ENCODE data around the gene PLBD1. TPM values are rescaled to one million over a fixed set of nuclear protein-coding genes. Genes with fewer than 3 reads are reported as not detected.

Gene PLBD1
- total RNA-seq, 1 experiment from 2014 or later = 49.6 TPM

DNA sequence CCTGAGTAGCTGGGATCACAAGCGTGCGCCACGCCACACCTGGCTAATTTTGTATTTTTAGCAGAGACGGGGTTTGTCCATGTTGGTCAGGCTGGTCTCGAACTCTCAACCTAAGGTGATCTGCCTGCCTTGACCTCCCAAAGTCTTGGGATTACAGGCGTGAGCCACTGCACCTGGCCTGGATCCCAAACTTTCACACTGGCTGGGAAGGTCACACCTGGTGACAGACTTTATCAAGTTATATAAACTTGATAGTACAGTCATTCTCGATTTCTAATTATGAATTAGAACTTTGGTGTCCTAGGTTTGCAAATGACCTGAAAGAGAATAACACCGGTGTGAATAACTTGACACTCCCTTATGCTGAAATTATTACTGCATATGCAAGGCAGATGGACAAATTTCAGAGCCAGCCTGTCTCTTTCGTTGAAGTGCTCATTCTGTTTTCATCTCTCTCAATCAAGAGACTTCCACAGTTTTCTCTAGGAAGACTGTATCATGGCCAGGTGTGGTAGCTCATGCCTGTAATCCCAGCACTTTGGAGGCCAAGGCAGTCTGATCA lies 5.9 kb downstream of the PLBD1 start (continued):
- TF ChIP-seq, protein P1, sequence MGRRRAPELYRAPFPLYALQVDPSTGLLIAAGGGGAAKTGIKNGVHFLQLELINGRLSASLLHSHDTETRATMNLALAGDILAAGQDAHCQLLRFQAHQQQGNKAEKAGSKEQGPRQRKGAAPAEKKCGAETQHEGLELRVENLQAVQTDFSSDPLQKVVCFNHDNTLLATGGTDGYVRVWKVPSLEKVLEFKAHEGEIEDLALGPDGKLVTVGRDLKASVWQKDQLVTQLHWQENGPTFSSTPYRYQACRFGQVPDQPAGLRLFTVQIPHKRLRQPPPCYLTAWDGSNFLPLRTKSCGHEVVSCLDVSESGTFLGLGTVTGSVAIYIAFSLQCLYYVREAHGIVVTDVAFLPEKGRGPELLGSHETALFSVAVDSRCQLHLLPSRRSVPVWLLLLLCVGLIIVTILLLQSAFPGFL (CRISPR knock-in tag; IDR thresholded peaks at IDR 0.05; ENCODE audit: borderline replicate concordance) = no peak

DNA sequence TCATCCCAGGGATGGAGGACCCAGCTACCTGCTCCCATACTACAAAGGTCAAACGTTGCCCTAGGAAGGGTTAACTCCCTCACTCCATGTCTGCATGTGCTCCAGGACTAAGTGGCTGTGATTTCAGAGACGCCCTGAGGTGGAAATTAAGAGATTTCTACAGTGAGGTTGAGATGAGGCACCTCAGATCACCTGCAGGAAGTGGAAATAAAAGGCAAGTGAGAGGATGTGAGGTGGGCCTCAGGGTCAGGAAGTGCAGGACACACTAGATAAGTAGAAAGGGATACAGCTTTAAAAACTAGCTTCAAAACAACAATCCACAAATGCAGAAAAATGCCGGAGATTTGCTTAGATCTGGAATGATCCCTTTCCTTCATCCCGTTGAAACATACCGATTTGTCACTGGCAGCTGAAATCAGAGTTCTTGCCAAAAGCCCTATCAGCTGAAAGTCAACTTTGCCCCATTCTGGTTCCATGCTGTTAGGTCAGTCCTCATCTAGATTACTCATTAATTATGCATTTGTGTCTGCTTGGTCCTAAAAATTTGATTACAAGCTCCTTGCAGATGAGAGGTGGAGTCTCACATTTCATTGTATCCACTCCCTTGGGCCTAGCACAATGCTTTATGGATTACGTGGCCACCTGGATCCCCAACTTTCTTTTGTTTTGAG lies 6.6 kb downstream of the PLBD1 start:
- Mint-ChIP-seq H3K27ac (no peak overlapping the region), H3K27me3 (ENCODE audit: low read depth) (no peaks in the 10 kb centered on the region), H3K36me3 (peaks cover 4% of the 10 kb centered on the region; the same call in 1 of the 2 replicates), H3K4me3 (no peak overlapping the region), H3K4me1 (peaks cover 14% of the 10 kb centered on the region), H3K9me3 (peaks cover 10% of the 10 kb centered on the region)
- ChIA-PET CTCF (no interaction called here), POLR2A (no interaction called here)
- ATAC-seq (no peak), DNase-seq (ENCODE audit: low spot score) (no peak)
- no peak for TF ChIP-seq RORB (CRISPR knock-in tag; IDR thresholded peaks at IDR 0.05)
- no peak for TF ChIP-seq KAT7 (CRISPR knock-in tag; IDR thresholded peaks at IDR 0.05; ENCODE audit: borderline replicate concordance)
- TF ChIP-seq, protein P2, sequence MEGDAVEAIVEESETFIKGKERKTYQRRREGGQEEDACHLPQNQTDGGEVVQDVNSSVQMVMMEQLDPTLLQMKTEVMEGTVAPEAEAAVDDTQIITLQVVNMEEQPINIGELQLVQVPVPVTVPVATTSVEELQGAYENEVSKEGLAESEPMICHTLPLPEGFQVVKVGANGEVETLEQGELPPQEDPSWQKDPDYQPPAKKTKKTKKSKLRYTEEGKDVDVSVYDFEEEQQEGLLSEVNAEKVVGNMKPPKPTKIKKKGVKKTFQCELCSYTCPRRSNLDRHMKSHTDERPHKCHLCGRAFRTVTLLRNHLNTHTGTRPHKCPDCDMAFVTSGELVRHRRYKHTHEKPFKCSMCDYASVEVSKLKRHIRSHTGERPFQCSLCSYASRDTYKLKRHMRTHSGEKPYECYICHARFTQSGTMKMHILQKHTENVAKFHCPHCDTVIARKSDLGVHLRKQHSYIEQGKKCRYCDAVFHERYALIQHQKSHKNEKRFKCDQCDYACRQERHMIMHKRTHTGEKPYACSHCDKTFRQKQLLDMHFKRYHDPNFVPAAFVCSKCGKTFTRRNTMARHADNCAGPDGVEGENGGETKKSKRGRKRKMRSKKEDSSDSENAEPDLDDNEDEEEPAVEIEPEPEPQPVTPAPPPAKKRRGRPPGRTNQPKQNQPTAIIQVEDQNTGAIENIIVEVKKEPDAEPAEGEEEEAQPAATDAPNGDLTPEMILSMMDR (IDR thresholded peaks at IDR 0.05) = no peak
- TF ChIP-seq, protein P3, sequence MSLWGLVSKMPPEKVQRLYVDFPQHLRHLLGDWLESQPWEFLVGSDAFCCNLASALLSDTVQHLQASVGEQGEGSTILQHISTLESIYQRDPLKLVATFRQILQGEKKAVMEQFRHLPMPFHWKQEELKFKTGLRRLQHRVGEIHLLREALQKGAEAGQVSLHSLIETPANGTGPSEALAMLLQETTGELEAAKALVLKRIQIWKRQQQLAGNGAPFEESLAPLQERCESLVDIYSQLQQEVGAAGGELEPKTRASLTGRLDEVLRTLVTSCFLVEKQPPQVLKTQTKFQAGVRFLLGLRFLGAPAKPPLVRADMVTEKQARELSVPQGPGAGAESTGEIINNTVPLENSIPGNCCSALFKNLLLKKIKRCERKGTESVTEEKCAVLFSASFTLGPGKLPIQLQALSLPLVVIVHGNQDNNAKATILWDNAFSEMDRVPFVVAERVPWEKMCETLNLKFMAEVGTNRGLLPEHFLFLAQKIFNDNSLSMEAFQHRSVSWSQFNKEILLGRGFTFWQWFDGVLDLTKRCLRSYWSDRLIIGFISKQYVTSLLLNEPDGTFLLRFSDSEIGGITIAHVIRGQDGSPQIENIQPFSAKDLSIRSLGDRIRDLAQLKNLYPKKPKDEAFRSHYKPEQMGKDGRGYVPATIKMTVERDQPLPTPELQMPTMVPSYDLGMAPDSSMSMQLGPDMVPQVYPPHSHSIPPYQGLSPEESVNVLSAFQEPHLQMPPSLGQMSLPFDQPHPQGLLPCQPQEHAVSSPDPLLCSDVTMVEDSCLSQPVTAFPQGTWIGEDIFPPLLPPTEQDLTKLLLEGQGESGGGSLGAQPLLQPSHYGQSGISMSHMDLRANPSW (CRISPR knock-in tag; conservative IDR thresholded peaks at IDR 0.05; ENCODE audit: low read depth) = no peak
- TF ChIP-seq ZNF232 (CRISPR knock-in tag; IDR thresholded peaks at IDR 0.05) = no peak
- TF ChIP-seq, protein P4, sequence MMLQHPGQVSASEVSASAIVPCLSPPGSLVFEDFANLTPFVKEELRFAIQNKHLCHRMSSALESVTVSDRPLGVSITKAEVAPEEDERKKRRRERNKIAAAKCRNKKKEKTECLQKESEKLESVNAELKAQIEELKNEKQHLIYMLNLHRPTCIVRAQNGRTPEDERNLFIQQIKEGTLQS (CRISPR knock-in tag; conservative IDR thresholded peaks at IDR 0.05) = no peak
- TF ChIP-seq, protein P5, sequence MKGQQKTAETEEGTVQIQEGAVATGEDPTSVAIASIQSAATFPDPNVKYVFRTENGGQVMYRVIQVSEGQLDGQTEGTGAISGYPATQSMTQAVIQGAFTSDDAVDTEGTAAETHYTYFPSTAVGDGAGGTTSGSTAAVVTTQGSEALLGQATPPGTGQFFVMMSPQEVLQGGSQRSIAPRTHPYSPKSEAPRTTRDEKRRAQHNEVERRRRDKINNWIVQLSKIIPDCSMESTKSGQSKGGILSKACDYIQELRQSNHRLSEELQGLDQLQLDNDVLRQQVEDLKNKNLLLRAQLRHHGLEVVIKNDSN (CRISPR knock-in tag; IDR thresholded peaks at IDR 0.05) = no peak
- TF ChIP-seq CREB1 (CRISPR knock-in tag; IDR thresholded peaks at IDR 0.05) = no peak
- TF ChIP-seq, protein P6, sequence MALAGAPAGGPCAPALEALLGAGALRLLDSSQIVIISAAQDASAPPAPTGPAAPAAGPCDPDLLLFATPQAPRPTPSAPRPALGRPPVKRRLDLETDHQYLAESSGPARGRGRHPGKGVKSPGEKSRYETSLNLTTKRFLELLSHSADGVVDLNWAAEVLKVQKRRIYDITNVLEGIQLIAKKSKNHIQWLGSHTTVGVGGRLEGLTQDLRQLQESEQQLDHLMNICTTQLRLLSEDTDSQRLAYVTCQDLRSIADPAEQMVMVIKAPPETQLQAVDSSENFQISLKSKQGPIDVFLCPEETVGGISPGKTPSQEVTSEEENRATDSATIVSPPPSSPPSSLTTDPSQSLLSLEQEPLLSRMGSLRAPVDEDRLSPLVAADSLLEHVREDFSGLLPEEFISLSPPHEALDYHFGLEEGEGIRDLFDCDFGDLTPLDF (CRISPR knock-in tag; IDR thresholded peaks at IDR 0.05) = no peak
- no peak for TF ChIP-seq NR1H2 (CRISPR knock-in tag; IDR thresholded peaks at IDR 0.05)
- no peak for TF ChIP-seq ZNF263 (CRISPR knock-in tag; IDR thresholded peaks at IDR 0.05; ENCODE audit: low read depth)
- no peak for TF ChIP-seq GRHL2 (CRISPR knock-in tag; IDR thresholded peaks at IDR 0.05; ENCODE audit: insufficient replicate concordance, severe bottlenecking)
- TF ChIP-seq NFYB (CRISPR knock-in tag; conservative IDR thresholded peaks at IDR 0.05; ENCODE audit: low read depth) = no peak
- TF ChIP-seq SP1 (CRISPR knock-in tag; conservative IDR thresholded peaks at IDR 0.05) = no peak
- TF ChIP-seq, protein P7, sequence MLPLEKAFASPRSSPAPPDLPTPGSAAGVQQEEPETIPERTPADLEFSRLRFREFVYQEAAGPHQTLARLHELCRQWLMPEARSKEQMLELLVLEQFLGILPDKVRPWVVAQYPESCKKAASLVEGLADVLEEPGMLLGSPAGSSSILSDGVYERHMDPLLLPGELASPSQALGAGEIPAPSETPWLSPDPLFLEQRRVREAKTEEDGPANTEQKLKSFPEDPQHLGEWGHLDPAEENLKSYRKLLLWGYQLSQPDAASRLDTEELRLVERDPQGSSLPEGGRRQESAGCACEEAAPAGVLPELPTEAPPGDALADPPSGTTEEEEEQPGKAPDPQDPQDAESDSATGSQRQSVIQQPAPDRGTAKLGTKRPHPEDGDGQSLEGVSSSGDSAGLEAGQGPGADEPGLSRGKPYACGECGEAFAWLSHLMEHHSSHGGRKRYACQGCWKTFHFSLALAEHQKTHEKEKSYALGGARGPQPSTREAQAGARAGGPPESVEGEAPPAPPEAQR (CRISPR knock-in tag; IDR thresholded peaks at IDR 0.05) = no peak
- no peak for TF ChIP-seq FOXK1 (CRISPR knock-in tag; IDR thresholded peaks at IDR 0.05)

Measured in WTC11 (cell line).